Stimulated activated CD4-positive, alpha-beta T cell treated with anti-CD3 and anti-CD28 coated beads, Interleukin-2, amount 100 ng/mL, for 24 hours (primary cell): ENCODE measurements around the gene COL9A1.

Experiments used
- DNase-seq, 2 donors: peaks; one replicate each; pipeline ENCODE4 v3.0.0-alpha.2; 2020

Gene COL9A1

DNA sequence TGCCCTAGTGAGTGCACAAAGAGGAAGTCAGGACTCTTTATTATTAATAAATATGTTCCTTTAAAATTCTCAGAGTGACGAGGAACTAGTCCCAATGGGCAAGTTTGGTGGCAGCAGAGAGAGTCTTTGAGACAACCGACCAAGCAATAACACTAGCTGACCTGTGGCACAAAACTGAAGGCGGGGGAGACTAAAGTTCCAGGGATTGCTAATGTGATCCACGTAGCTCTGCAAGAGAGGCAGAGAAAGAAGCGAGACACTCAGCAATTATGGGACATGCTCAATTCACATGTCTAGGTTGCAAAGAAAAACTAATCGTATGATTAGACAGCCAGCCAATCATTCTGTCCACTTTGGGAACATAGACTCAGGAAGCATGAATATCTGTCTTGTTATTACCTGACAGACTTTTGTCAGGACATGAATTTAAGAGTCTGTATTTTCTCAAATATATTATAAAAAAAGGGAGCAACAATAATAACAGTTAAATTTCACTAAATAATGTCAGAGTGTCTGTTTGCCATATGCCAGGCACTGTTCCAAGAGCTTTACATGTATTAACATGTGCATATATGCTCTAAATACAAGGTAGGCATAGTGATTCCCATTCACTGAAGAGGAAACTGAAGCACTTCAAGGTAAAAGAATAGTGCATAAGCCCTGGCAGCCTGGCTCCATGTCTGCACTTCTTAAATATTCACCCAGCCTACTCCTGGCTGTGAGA lies 81.0 kb downstream of the COL9A1 start:
- no peak for DNase-seq

DNA sequence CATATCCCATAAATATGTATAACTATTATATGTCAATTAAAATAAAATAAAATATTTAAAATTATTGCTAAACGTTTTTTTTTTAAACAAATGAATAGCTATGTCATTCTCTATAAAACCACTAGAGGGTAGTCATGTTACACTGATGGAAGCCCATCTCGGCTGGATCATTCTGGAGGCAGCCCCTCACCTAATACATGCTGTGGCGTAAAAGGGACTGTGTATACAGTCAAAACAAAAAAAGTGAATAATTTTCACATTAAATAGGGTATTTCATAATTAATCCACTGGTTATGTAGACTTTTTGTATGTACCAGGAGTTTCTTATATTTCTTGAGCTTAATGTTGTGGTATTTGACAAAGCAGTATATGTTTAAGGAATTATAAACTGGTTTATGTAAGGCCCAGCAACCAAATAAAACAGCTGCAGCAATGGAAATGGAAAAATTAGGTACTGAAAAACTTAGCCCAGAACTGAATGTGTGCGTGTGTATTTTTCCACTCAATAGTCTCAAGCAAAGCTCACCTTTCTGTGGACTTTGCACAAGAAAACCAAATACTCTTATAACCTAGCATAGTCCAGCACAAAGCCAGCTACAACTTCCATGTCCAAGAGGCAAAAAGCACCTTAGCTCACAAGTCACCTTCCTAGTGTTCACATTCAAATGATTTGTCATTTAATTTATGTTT lies 81.7 kb downstream of the COL9A1 start:
- DNase-seq, result no peak

DNA sequence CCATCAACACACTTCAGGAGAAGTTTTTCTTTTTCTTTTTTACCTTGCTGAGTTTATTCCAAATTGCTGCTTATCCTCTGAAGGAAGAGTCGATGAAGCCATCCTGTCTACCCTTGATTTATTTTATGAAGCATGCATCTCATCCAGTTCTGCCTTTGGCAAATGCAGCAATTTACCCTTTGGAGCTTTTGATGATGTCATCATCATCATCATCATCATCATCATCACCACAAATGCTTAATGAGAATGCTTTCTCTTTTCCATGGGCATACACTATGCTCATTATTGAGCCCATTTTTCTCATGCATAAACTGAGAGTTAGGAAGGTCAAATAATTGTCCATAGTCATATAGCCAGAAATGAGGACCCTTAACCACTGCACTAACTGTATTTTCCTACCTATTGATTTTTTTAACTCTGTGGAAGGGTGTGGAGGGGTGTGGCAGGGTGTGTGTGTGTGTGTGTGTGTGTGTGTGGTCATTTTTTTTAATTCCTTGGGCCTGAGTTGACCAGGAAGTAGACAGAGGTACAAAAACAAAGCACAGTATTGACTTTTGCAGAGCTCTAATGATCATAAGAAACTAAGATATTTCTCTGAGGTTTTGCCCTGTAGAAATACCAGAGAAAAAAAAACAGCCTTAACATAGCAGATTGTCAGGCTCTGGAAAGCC lies 82.8 kb downstream of the COL9A1 start:
- DNase-seq, result no peak

DNA sequence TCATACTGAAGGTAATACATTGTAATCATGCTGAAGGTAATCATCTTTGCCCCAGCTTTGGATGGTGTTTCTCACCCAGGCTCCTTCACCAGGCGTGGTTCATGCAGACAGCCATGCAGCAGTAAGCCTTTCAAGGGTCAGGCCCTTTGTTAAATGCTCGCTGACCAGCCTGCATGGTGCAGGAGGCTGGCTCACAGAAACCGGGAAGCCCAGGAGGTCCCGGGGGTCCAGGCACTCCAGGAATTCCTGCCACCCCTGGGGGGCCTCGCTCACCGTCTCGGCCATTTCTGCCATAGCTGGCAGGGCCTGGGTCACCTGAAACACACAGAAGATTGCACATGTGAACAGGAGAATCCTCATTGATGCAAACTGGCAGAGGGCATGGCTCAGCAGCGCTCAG lies 86.1 kb downstream of the COL9A1 start:
- DNase-seq, result no peak

DNA sequence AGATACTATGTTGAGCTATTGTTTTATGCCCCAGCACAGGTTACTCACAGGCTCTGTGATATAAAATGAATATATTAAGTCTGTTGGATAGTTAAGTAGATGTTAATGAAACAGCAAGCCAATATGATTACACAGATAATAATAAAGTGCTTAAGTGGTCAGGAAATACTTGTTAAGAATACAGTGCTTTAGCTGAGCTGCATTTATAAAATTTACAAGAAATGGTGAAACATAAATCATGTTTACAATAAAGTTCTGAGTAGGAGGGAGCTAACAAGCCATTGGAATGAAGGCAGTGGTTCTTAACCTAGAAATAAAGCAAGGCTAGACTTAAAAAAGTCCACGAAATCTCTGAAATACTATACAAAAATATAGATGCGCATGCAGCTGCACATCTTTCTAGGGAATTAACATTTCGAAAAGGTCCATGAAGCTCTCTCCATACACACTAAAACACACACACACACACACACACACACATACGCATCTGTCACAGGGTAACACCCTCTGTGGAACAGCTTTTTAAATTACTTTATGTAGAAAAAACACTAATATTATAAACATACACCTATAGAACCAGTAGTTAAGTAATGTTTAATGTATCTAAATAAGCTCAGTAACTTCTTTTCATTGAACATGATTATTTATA lies 87.3 kb downstream of the COL9A1 start:
- DNase-seq, result no peak

DNA sequence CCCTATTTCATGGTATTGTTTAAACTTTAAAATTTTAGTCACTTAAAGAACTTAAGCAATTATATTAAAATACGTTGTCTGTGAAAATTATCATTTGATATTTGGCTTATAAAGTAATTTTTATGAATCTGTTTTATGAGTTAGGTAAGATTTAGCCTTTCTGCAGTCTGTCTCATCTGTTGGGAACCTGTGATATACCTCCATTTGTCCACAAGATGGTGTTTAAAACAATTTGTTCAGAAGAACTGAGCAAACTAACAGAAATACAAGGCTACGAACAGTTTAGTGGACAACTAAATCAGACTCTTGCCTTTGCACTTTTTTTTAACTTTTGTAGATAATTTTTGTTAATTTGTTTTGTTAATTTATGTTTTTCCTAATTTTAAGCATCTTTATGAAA lies 92.4 kb downstream of the COL9A1 start:
- DNase-seq, result no peak

DNA sequence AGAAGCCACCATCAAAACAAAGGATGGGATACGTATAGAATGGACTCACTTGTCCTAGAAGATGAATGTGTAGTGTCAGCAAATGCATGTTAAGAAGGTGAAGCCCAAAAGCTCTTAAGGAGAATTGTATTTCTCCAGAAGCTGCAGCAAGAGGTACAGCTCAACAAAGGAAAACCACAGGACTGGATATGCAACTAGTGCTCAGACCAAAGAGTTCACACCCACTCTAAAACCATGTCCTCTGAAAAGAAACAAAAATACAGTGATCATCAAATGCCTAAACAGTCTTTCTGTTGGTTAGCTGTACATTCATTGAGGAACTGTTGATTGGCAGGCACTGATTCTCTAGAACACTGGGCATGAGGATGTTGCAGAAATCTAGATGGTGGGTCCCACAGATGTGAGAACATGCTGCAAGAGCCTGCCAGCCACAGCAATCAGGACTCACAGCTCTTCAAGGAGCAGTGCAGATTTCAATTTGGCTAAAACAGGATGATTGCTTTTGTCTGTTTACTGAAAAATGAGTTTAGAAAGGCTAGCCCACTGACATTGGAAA lies 94.6 kb downstream of the COL9A1 start:
- no peak for DNase-seq

DNA sequence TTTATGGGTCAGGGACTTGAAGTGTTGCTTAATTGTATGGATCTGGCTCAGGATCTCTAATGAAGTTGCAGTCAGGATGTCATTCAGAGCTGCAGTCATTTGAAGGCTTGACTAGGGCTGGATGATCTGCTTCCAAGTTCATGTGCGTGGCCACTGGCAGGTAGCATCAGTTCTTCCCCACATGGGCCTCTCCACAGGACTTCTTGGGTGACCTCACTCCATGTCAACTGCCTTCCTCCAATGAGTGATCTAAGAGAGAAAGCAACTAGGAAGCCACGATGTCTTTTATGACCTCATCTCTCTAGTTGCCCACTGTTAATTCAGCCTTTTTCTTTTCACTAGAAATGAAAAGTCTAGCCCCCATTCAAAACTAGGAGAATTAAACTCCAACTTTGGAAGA lies 104.1 kb downstream of the COL9A1 start:
- DNase-seq, result no peak

DNA sequence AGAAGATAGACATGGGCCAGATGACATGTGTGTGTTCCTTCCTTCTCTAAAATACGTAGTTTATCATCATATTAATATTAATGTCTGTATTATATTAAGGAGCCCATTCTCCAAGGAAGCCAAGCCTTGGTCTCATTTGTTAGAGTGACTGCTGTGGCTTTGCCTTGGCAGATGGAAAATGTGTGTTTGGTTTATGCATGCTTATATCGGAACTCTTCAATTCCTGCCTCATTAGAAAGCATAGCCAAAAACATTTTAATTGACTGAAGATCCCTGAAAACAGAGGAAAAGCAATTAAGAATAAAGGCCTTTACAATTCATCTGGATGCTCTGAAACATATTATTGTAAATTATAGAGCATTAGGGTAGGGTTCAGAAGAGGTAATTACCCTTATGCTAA lies 106.4 kb downstream of the COL9A1 start:
- DNase-seq, result no peak

DNA sequence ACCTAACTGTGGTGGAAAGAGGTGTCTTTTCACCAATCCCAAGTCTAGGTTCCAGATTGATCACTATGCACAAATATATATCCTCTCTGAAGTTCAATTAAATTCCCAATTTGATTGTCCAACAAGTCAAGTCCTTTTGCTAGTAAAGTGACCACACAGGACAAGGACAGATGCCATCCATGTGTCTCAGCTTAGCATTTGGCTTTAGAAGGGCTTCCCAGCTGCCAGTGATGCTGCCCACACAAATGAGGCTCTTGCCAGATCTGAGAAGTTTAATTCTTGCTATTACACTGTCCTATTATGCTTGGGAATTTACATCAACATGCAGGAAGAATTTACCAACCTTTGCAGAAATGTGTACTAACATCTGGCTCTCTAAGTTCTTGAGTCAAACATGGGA lies 108.5 kb downstream of the COL9A1 start:
- DNase-seq, result no peak

DNA sequence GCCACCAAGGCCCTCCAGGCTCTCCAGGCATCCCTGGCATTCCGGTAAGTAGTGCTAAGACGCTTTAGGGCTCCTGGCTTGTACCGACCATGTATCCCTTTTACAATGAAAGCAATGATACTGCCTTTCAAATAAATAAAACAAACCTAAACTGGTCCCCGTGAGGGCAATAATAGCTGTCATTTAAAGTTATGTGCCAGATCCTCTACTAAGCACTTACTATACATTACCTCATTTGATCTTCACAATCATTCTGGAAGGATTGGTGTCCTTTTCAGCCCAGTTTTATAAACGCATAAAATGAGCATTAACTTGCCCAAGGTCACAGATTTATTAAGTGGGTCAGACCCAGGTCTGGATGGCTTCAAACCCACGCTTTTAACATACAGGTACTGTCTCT lies 114.7 kb downstream of the COL9A1 start:
- DNase-seq, result no peak

DNA sequence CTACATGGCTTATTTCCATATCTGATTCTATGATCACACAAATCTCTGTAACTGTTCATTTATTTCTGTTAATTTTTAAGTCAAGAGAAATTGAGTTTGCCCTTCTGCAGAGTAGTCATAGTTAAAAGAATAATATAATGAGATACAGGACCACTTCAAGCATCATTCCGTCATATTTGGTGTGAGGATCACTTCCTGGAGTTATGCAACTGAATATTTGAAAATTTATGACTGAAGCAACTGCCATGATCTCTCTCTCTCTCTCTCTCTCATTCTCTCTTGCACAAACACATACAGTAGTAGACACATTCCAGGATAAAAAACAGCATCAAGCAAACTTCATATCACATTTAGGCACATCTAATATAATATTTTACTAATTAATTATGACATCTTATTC lies 116.4 kb downstream of the COL9A1 start:
- no peak for DNase-seq

DNA sequence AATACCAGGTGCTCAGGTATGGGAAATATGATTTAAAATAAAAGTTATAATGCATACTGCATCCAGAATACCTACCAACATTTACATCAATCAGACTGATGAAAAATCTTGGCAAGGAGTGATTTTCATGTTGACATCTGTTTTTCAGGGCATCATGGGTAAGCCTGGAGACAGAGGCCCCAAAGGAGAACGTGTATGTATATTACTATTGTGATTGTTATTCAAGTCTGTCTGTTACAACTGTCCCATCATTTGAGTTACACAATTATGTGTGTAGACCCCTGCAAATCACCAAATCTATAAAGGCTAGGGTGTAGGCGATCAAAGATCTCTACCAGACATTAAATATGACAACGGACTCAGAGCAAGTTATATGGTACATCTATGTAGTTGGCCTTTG lies 118.2 kb downstream of the COL9A1 start:
- DNase-seq, result no peak

DNA sequence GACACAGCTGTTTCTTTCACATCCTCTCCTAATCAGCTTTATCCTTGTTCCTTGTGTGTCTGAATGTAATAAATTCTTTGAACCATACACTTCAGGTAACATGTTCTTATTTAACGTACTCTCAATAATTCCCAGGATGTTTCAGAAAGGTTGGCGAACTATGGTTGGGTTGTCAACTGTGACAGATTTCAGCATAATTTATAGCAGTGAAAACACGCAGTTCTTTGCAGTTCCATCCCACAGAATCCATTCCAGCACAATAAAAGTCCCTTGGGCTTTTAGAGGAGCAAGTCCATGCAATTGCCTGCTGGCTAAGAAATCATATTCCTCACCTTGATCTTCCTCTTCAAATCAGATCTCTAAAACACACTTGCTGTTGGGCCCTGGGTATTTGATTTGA lies 119.3 kb downstream of the COL9A1 start:
- DNase-seq, result no peak

DNA sequence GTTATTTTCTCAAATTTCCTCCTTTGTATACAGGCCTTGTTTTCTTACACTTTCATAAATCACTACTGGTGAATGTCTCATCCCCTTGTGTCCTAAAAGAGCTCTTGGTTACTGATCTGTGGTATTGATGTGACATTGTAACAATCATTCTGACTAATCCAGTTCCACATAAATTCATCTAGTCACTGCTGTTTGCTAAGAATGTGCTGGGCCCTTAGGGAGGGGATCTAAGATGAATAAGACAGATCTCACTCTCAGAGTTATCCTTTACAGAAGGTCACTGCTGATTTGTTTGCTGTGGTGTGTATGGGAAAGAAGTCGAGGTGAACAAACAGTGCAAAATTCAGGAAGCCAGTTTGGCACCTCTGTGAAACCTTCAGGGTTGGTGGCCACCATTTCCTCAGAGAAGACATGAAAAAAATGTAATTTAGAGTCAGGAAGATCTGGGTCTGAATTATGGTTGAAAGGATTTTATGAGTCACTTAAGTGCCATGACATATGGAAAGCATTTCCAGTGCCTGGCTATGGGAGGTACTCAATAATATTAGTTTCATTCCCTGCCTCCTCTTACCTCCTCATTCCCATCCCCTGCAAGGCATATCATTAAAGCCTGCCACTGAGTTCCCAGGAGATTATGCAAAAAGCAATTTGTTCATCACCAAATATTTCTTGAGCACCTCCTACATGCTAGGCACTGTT lies 121.8 kb downstream of the COL9A1 start:
- DNase-seq, result no peak

DNA sequence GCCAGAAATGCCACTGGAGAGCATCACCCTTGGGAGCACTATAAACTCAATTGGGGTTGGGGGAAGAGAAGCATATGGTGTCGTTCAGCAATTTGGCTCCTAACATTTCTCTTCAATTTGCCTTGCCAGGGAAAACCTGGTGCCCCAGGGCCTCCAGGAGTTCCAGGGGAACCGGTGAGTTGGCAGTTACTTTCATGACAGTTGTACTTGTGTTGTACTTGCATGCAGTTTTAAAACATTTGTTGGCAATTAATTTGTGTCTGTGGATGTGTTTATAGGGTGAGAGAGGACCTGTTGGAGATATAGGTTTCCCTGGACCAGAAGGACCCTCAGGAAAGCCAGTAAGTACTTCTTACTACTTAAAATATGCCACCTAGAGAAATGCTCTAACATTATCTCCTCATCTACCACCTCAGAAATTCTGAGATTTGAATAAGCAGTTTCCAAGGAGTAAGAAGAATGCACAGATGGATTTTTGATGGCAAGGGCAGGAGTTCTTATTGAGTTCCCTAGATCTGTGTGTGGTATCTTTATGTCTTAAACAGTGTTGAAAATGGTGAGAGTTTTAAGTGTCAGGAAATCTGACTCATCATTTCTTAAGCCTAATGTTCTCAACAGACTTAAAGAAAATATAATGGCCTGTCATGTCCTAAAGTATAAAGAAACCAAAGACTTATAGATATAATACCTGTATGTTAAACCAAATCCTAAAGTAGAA lies 122.5 kb downstream of the COL9A1 start:
- DNase-seq, result no peak

DNA sequence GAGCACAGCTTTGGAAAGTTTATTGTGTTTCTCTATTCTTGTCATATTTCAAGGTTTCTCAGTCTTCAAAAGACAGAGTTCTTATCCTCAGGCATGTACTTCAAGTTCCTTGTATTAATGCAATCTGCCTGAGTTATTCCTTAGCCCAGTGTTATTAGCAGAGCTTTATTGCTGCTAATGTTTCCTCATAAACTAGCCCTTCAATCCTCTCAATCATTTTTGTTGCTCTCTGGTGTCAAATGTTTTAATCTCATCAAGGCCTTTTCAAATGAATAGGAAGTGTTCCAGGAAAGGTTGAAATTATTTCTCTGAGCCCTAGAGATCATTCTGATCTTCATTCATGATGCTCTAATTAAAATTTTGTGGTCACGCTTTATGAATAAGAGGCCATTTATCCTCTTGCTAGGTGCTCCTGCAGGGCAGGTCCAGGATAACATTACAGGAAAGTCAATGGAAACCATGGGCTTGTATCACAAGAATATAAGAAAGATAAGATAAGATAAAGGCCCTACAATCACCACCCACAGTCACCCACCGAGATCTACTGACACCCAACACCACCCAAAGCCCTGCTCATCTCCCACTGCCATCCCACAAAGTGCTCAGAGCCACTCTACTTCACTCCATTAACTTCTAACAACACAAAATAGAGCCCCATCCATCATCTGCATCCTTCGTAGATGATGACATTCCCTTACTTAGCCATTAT lies 125.9 kb downstream of the COL9A1 start:
- DNase-seq, result no peak

DNA sequence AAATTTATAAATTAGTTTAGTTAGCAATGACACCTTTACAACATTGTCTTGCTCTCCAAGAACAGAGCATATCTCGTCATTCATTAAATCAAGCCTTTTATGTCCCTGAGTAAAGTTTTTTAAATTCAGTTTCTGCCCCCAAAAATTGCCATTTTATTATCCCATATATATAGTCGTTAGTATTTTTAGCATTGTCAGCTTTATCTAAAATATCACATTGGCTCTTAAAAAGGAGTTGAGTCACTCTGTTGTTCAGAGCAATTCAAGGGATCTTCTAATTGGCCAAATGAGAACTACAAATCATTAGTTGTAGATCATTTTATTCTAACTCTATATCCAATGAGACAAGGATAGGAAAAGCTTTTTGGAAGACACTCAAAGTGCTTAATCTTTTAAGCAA lies 127.1 kb downstream of the COL9A1 start:
- no peak for DNase-seq

DNA sequence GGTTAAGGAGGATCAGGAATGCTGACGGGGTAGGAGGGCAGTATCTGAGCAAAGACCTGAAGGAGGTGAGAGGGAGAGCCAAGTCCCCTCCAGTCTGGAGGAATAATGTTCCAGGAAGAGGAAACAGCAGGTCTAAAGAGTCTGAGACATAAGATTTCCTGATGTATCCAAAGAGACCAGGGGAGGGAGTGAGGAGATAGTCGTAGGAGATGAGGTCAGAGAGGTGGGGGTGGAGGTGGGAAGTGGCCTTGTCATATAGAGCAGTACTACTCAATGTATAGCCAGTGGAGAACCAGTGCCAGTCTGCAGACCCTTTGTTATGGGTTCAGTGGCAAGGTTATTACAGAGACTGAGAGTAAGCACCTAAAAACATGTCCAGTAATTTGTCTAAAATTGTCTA lies 130.6 kb downstream of the COL9A1 start:
- no peak for DNase-seq

DNA sequence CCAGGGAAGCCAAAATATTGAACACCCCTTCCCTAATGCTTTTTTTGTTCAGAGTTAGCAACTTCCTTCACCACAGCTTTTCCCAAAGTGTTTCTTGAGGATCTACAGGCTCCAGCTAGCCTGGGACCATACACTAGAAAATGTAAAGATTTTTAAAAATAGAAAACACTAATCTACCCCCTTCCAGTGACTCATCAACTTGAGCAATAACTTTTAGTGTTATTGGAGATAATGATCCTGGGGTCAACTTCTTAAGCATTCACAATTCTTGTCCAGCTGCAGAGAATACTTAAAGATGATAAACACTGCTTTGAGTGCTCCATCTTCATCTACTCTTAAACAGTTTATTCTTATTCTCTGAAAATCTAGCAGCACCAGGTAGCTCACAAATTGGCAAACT lies 131.6 kb downstream of the COL9A1 start:
- DNase-seq, result no peak

DNA sequence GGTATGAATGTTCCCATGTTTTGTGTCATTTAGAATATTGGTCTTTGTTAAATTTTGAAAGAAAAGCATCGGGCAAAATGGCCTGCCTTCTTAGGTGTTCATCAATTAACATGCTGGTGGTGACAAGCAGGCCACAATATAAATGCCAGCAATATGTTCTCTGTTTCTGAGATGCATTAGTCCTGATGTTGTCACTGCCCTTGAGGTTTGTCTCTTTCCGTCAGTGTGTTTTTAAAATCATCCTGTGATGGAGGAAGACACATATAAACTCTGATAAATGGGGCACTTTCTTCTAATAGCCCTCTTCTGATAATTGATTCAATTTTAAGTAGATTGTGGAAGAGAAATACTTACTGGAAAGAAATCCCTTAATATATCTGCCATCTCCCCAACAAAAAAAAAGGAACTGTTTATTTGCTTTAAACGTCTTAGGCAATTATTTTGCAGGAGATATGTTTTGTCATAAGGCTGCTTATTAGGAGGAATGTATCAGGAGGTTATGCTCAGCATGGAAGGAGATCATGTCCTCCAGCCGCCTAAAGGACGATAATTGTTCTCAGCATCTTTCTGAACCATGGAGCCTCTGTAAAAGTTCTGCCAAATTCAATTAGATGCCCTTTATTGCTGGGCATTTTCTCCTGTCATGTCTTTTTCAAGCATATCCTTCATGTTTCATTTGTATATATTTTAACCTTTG lies 134.1 kb downstream of the COL9A1 start:
- DNase-seq, result no peak
